Measurements from ENCODE around the gene PGA3.
"Not testable (repeated sequence)": the region's sequence is repeated elsewhere in the genome, so short reads cannot be mapped to it uniquely, and the experiment has no call there.

Gene PGA3

DNA sequence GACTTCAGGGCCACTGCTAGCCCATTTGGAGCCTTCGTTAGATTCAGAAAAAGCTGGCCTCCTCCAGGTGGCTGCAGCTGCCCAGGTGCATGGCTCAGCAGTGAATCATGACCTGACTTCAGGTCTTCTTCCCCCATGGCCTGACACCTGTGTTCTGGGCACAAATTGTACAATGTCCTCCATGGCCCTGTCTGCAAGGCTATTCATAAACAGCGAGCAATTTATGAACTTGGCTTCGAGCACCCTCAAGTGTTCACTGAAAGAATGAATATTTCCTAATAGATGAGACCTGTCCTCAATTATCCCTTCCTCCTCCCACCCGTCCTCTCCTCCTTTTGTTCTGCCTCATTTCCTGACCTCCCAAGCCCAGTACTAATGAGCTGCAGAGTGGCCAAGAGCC is 29.9 kb upstream of the PGA3 start:
- H3K27ac ChIP-seq (ENCODE audit: low read length), result no peak overlapping the region
- no peaks in the 10 kb centered on the region for H3K9me3 ChIP-seq (ENCODE audit: insufficient read depth, low read depth, low read length)
- H3K4me3 ChIP-seq (ENCODE audit: low read length), result no peak overlapping the region
- no peak overlapping the region for H3K9ac ChIP-seq (ENCODE audit: low read depth, low read length)
- no peaks in the 10 kb centered on the region for H3K36me3 ChIP-seq (ENCODE audit: insufficient read depth, low read depth, low read length)
- H3K27me3 ChIP-seq (ENCODE audit: insufficient read depth, low read length), result no peaks in the 10 kb centered on the region
- H3K4me1 ChIP-seq (ENCODE audit: insufficient read depth, low read length), result no peaks in the 10 kb centered on the region

DNA sequence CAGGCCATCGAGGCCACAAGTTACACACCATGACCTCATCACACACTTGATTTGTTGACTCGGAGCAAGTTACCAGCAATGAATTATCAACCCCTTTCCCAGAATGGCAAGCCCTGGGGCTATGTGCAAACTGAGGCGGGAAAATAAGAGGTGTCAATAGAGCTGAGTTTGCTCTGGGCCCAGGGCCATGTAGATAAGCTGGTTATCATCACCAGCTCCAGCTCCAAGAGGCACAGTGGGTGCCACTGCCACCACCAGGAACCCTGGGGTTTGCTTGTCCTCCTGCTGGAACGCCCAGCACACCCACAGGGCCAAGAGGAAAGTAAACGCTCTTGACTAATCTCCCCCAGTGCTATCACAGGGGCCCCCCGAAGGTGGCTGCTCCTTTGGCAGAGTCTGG is 29.0 kb upstream of the PGA3 start:
- Histone ChIP-seq H3K27me3 (ENCODE audit: insufficient read depth, low read length) (no peaks in the 10 kb centered on the region), H3K36me3 (ENCODE audit: insufficient read depth, low read depth, low read length) (no peaks in the 10 kb centered on the region)

DNA sequence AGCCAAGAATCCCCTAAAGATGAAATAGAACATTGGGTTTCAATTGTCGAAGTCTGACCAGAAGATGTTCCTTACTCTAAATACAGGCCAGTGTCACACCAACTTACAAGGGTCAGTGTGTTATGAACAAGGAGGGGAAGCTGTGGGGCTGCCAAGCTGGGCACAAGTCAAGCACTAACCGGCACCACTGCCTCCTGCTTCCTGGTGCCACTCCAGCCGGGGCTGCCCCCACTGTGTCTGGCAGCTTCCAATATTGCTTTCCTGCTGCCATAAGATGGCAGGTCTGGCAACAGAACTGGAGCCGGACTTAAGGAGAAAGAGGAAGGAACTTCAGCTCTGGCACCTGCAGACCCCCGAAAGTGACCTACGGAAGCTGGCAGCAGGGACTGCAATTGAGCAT is 28.4 kb upstream of the PGA3 start:
- H3K27me3 ChIP-seq (ENCODE audit: insufficient read depth, low read length), result no peaks in the 10 kb centered on the region
- no peaks in the 10 kb centered on the region for H3K4me1 ChIP-seq (ENCODE audit: insufficient read depth, low read length)
- H3K9ac ChIP-seq (ENCODE audit: low read depth, low read length), result no peak overlapping the region
- no peak overlapping the region for H3K4me3 ChIP-seq (ENCODE audit: low read length)
- no peaks in the 10 kb centered on the region for H3K36me3 ChIP-seq (ENCODE audit: insufficient read depth, low read depth, low read length)
- no peak overlapping the region for H3K27ac ChIP-seq (ENCODE audit: low read length)
- H3K9me3 ChIP-seq (ENCODE audit: insufficient read depth, low read depth, low read length), result no peaks in the 10 kb centered on the region

More for the DNA sequence above, 29.0 kb upstream of the PGA3 start:
- no peak overlapping the region for H3K27ac ChIP-seq (ENCODE audit: low read length)
- H3K4me3 ChIP-seq (ENCODE audit: low read length), result no peak overlapping the region
- H3K4me1 ChIP-seq (ENCODE audit: insufficient read depth, low read length), result no peaks in the 10 kb centered on the region
- no peak overlapping the region for H3K9ac ChIP-seq (ENCODE audit: low read depth, low read length)
- no peaks in the 10 kb centered on the region for H3K9me3 ChIP-seq (ENCODE audit: insufficient read depth, low read depth, low read length)

DNA sequence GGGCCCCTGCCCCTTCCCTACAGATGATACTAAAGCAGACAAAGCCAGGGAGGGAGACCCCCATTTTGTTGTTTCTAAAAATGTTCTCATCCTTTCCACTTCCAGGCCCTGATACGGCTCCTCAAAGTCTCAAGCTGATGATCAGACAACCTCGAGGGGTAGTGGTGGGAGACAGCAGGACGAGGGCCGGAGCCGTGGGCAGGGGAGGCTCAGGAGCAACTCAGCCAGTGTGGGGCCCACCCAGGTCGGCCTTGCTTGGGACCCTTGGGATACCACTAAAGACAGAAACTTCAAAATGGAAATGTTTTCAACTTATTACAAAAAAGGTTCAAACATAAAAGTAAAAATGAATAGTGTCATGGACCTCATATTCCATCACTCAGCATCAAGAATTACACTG is 26.9 kb upstream of the PGA3 start:
- Histone ChIP-seq H3K4me3 (ENCODE audit: low read length) (no peak overlapping the region), H3K9me3 (ENCODE audit: insufficient read depth, low read depth, low read length) (no peaks in the 10 kb centered on the region), H3K36me3 (ENCODE audit: insufficient read depth, low read depth, low read length) (no peaks in the 10 kb centered on the region), H3K27me3 (ENCODE audit: insufficient read depth, low read length) (no peaks in the 10 kb centered on the region), H3K4me1 (ENCODE audit: insufficient read depth, low read length) (no peaks in the 10 kb centered on the region), H3K9ac (ENCODE audit: low read depth, low read length) (no peak overlapping the region), H3K27ac (ENCODE audit: low read length) (no peak overlapping the region)

DNA sequence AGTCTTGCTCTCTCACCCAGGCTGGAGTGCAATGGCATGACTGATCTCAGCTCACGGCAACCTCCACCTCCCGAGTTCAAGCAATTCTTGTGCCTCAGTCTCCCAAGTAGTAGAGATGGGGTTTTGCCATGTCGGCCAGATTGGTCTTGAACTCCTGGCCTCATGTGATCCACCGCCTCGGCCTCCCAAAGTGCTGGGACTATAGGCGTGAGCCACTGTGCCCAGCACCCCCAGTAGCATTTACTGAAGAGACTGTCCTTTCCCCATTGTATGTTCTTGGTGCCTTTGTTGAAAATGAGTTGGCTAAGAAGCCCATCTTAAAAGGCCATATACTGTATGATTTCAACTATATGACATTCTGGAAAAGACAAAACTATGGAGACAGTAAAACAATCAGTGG is 23.1 kb upstream of the PGA3 start:
- not testable (repeated sequence) for H3K27me3 ChIP-seq (ENCODE audit: insufficient read depth, low read length); H3K27ac ChIP-seq (ENCODE audit: low read length); H3K9me3 ChIP-seq (ENCODE audit: insufficient read depth, low read depth, low read length); H3K4me3 ChIP-seq (ENCODE audit: low read length); H3K4me1 ChIP-seq (ENCODE audit: insufficient read depth, low read length); H3K36me3 ChIP-seq (ENCODE audit: insufficient read depth, low read depth, low read length); H3K9ac ChIP-seq (ENCODE audit: low read depth, low read length)

DNA sequence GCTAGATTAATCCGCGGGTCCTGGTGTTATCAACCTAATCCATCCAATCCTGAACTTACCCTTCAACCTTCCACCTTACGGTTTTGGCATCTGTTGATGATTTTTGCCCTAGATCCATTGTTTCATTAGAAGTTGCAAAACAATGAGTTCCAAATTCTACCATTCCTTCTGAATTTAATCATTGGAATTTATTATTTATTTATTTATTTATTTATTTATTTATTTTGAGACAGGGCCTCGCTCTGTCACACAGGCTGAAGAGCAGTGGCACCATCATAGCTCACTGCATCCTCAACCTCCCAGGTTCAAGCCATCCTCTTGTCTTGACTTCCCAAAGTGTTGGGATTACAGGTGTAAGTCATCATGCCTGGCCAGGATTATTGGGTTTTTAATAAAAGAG is 21.8 kb upstream of the PGA3 start:
- Histone ChIP-seq H3K27ac (ENCODE audit: low read length) (no peak overlapping the region), H3K36me3 (ENCODE audit: insufficient read depth, low read depth, low read length) (no peaks in the 10 kb centered on the region), H3K4me3 (ENCODE audit: low read length) (no peak overlapping the region), H3K4me1 (ENCODE audit: insufficient read depth, low read length) (no peaks in the 10 kb centered on the region), H3K27me3 (ENCODE audit: insufficient read depth, low read length) (no peaks in the 10 kb centered on the region), H3K9ac (ENCODE audit: low read depth, low read length) (no peak overlapping the region), H3K9me3 (ENCODE audit: insufficient read depth, low read depth, low read length) (no peaks in the 10 kb centered on the region)

DNA sequence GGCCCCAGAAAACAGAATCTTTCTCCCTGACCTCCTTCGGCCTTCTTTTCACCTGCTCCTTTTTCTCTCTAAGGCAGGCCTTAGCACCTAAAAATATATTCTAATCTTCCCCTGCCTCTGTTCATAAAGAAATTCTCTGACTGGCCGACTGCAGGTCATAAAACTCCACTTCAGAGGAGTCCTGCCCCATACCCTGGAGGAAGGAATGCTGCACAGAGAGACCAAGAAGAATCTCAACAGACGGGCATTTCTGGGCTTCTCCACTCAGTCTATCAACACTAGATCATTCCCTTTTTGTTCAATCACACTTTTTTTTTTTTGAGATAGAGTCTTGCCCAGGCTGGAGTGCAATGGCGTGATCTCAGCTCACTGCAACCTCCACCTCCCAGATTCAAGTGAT is 19.7 kb upstream of the PGA3 start:
- Histone ChIP-seq H3K4me1 (ENCODE audit: insufficient read depth, low read length) (no peaks in the 10 kb centered on the region), H3K4me3 (ENCODE audit: low read length) (no peak overlapping the region), H3K27ac (ENCODE audit: low read length) (no peak overlapping the region), H3K9me3 (ENCODE audit: insufficient read depth, low read depth, low read length) (no peaks in the 10 kb centered on the region), H3K27me3 (ENCODE audit: insufficient read depth, low read length) (no peaks in the 10 kb centered on the region), H3K36me3 (ENCODE audit: insufficient read depth, low read depth, low read length) (no peaks in the 10 kb centered on the region), H3K9ac (ENCODE audit: low read depth, low read length) (no peak overlapping the region)

DNA sequence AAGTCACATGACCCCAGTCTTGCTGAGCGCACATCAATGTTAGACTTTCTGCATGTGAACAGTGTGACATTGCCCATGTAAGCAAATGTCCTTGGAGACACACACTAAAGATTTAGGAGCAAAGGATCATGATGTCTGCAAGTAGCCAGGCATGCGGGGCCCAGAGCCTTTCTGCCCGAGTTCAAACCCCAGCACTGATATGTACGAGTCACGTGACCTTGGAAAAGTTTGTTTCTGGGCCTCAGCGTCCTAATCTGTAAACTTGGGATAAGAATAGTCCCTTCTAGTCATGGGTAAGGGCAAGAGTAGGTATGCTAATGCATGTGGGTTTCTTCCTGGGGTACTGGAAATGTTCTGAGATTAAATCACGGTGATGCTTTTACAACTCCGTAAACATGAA is 16.8 kb upstream of the PGA3 start:
- no peaks in the 10 kb centered on the region for H3K4me1 ChIP-seq (ENCODE audit: insufficient read depth, low read length)
- H3K9me3 ChIP-seq (ENCODE audit: insufficient read depth, low read depth, low read length), result no peaks in the 10 kb centered on the region
- no peaks in the 10 kb centered on the region for H3K36me3 ChIP-seq (ENCODE audit: insufficient read depth, low read depth, low read length)
- no peak overlapping the region for H3K27ac ChIP-seq (ENCODE audit: low read length)
- H3K4me3 ChIP-seq (ENCODE audit: low read length), result no peak overlapping the region
- no peaks in the 10 kb centered on the region for H3K27me3 ChIP-seq (ENCODE audit: insufficient read depth, low read length)
- no peak overlapping the region for H3K9ac ChIP-seq (ENCODE audit: low read depth, low read length)

DNA sequence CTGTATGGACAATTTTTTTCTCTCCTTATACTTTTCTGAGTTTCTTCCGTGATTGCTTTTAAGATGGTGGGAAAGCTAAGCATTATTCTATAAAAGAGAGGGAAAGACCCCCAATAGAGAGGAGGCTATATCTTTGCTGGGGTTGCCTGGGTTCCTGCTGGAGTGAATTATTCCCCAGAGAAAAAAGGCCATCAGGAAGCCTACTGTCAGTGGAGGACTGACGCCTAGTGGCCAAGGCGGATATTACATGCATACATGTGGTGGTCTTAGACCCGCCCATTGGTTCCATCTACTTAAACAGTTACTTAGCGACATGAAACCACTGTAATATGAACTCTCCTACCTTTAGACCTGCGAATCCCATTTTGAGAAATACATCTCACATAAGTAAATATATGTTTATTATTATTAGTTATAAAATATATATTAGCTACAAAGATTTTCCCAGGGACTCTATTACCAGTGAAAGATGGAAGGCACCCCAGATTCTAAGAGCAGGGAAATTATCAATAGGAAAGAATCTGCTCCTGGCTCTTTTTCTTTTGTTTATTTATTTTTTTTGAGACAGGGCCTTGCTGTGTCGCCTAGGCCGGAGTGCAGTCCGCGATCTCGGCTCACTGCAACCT is 15.7 kb upstream of the PGA3 start:
- Histone ChIP-seq H3K27ac (ENCODE audit: low read length) (no peak overlapping the region), H3K4me3 (ENCODE audit: low read length) (no peak overlapping the region), H3K36me3 (ENCODE audit: insufficient read depth, low read depth, low read length) (no peaks in the 10 kb centered on the region), H3K4me1 (ENCODE audit: insufficient read depth, low read length) (no peaks in the 10 kb centered on the region), H3K9me3 (ENCODE audit: insufficient read depth, low read depth, low read length) (no peaks in the 10 kb centered on the region), H3K9ac (ENCODE audit: low read depth, low read length) (no peak overlapping the region), H3K27me3 (ENCODE audit: insufficient read depth, low read length) (no peaks in the 10 kb centered on the region)

DNA sequence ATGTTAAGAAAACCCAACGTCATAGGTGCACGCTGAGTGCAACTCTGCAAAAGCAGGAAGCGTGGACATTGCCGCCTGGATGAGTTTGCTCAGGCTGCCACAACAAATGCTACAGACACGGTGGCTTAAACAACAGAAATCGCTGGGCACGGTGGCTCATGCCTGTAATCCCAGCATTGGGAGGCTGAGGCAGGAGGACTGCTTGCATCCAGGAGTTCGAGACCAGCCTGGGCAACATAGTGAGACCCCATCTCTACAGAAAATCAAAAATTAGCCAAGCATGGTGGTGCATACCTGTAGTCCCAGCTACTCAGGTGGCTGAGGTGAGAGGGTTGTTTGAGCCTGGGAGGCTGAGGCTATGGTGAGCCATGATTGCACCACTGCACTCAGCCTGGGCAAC is 13.4 kb upstream of the PGA3 start:
- H3K9me3 ChIP-seq (ENCODE audit: insufficient read depth, low read depth, low read length), result no peaks in the 10 kb centered on the region
- H3K4me3 ChIP-seq (ENCODE audit: low read length), result no peak overlapping the region
- no peak overlapping the region for H3K27ac ChIP-seq (ENCODE audit: low read length)
- no peak overlapping the region for H3K9ac ChIP-seq (ENCODE audit: low read depth, low read length)
- H3K27me3 ChIP-seq (ENCODE audit: insufficient read depth, low read length), result no peaks in the 10 kb centered on the region
- no peaks in the 10 kb centered on the region for H3K4me1 ChIP-seq (ENCODE audit: insufficient read depth, low read length)
- no peaks in the 10 kb centered on the region for H3K36me3 ChIP-seq (ENCODE audit: insufficient read depth, low read depth, low read length)

DNA sequence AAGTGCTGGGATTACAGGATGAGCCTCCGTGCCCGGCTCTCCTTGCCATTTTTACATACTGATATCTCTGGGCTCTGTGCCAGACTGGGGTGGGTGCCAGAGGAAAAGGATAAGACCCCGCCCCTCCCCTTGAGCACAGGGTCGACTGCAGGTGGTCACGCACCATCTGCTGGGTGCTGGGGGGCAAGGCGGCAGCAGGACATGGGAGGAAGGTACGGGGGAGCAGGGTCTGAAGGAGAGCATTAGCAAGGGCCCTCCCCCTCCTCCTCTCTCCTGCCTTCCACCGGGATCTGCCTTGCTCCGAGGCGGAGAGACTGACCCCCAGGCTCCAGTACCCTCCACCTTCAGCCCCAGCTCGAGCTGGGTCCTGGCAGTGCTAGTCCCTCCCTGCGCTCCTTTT is 9.7 kb upstream of the PGA3 start:
- H3K4me3 ChIP-seq (ENCODE audit: low read length), result no peak overlapping the region

DNA sequence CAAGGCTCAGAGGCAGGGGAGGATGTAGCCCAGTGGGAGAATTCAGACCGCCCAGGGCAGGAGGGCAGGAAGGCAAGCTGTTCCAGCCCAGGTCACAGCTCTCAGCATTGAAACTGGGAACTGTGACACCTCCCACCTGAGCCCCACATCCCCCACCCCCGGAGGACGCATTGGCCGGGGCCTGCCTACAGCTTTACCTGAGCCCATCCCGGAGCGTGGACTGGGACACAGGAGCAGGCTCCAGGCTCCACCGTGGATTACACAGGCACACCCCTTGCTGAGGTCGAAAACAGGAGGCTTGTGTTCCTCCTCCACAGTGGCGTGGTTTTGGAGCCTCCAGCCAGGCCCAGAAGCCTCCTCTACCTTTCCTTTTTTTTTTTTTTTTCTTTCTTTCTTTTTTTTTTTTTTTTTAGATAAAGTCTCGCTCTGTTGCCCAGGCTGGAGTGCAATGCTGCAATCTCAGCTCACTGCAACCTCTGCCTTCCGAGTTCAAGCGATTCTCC is 9.1 kb upstream of the PGA3 start:
- H3K27me3 ChIP-seq (ENCODE audit: insufficient read depth, low read length), result no peaks in the 10 kb centered on the region

More for the DNA sequence above, 9.7 kb upstream of the PGA3 start:
- H3K27me3 ChIP-seq (ENCODE audit: insufficient read depth, low read length), result no peaks in the 10 kb centered on the region
- no peaks in the 10 kb centered on the region for H3K4me1 ChIP-seq (ENCODE audit: insufficient read depth, low read length)
- H3K27ac ChIP-seq (ENCODE audit: low read length), result no peak overlapping the region
- H3K9ac ChIP-seq (ENCODE audit: low read depth, low read length), result no peak overlapping the region
- H3K36me3 ChIP-seq (ENCODE audit: insufficient read depth, low read depth, low read length), result no peaks in the 10 kb centered on the region
- no peaks in the 10 kb centered on the region for H3K9me3 ChIP-seq (ENCODE audit: insufficient read depth, low read depth, low read length)

More for the DNA sequence above, 9.1 kb upstream of the PGA3 start:
- Histone ChIP-seq H3K9me3 (ENCODE audit: insufficient read depth, low read depth, low read length) (no peaks in the 10 kb centered on the region), H3K9ac (ENCODE audit: low read depth, low read length) (no peak overlapping the region), H3K4me3 (ENCODE audit: low read length) (no peak overlapping the region), H3K36me3 (ENCODE audit: insufficient read depth, low read depth, low read length) (no peaks in the 10 kb centered on the region), H3K4me1 (ENCODE audit: insufficient read depth, low read length) (no peaks in the 10 kb centered on the region), H3K27ac (ENCODE audit: low read length) (no peak overlapping the region)
